ENCODE results near the gene UNC50. TPM values are rescaled to one million over a fixed set of nuclear protein-coding genes. Genes with fewer than 3 reads are reported as not detected.

The UNC50 gene
- total and polyA plus RNA-seq, 12 donors, result 43.5 to 75.1 (median 55.1) TPM

DNA sequence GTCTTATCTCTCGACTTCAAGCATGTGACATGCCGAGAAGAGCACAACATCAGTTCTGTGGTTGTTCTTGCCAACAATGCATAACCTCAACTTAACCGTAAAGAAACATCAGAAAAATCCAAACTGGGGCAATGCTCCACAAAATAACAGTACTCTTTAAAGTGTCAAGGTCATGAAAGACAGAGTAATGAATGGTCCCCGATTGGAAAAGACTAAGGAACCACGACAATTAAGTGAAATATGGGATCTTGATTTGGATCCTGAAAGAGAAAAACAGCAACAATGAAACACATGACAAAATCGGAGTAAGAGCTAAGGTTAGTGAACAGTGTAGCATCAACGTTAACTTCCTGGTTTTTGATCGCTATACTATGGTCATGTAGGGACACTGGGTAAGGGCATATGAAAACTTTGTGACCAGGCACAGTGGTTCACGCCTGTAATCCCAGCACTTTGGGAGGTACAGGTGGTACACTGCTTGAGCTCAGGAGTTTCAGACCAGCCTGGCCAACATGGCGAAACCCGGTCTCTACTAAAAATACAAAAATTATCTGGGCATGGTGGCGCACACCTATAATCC lies 55.2 kb downstream of the UNC50 start:
- no peak overlapping the region for H3K27ac ChIP-seq
- intact Hi-C loops (cut with DNase I), result no loop called here

DNA sequence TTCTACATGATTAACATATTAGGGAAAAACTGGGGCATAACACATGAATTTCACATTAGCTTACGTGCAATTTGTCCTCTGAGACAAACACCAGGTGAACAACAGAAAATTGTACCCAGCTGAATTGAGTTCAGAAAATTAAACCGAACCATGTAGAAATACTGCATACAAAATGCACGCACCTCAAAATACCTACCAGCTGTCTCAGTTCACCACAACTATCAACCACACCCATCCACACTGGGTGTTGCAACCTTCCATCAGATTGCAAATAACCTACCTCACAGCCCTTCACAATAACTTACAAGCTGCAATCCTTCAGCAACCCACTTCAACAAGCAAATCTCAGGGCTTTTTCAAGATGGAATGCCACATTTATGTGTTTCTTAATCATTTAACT lies 55.9 kb downstream of the UNC50 start:
- WGBS, 4 donors, result 71 to 91% (median 84%) methylated on average over 3 of the region's 3 CpGs
- no peaks in the 10 kb centered on the region for H3K4me1 ChIP-seq (replicated peaks in 1 of 2)
- no peak for DNase-seq
- no peaks in the 10 kb centered on the region for H3K27me3 ChIP-seq
- no peak overlapping the region for H3K4me3 ChIP-seq
- intact Hi-C loops (cut with DNase I), result no loop called here
- TF ChIP-seq, protein P1, sequence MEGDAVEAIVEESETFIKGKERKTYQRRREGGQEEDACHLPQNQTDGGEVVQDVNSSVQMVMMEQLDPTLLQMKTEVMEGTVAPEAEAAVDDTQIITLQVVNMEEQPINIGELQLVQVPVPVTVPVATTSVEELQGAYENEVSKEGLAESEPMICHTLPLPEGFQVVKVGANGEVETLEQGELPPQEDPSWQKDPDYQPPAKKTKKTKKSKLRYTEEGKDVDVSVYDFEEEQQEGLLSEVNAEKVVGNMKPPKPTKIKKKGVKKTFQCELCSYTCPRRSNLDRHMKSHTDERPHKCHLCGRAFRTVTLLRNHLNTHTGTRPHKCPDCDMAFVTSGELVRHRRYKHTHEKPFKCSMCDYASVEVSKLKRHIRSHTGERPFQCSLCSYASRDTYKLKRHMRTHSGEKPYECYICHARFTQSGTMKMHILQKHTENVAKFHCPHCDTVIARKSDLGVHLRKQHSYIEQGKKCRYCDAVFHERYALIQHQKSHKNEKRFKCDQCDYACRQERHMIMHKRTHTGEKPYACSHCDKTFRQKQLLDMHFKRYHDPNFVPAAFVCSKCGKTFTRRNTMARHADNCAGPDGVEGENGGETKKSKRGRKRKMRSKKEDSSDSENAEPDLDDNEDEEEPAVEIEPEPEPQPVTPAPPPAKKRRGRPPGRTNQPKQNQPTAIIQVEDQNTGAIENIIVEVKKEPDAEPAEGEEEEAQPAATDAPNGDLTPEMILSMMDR (IDR thresholded peaks at IDR 0.05), result no peak
- TF ChIP-seq POLR2A (IDR thresholded peaks at IDR 0.05), result no peak
- H3K36me3 ChIP-seq (replicated peaks in 1 of 2), result no peaks in the 10 kb centered on the region
- H3K27ac ChIP-seq, result no peak overlapping the region
- H3K9me3 ChIP-seq (replicated peaks in 1 of 3), result no peaks in the 10 kb centered on the region

More for the DNA sequence above, 55.2 kb downstream of the UNC50 start:
- H3K4me3 ChIP-seq, result no peak overlapping the region
- H3K36me3 ChIP-seq (replicated peaks in 1 of 2), result no peaks in the 10 kb centered on the region
- DNase-seq, result no peak
- no peaks in the 10 kb centered on the region for H3K9me3 ChIP-seq (replicated peaks in 1 of 3)
- WGBS, 4 donors, result 68 to 84% (median 81%) methylated on average over 12 of the region's 12 CpGs
- TF ChIP-seq POLR2A (IDR thresholded peaks at IDR 0.05), result no peak
- TF ChIP-seq, protein P1 (IDR thresholded peaks at IDR 0.05), result no peak
- no peaks in the 10 kb centered on the region for H3K27me3 ChIP-seq
- no peaks in the 10 kb centered on the region for H3K4me1 ChIP-seq (replicated peaks in 1 of 2)

DNA sequence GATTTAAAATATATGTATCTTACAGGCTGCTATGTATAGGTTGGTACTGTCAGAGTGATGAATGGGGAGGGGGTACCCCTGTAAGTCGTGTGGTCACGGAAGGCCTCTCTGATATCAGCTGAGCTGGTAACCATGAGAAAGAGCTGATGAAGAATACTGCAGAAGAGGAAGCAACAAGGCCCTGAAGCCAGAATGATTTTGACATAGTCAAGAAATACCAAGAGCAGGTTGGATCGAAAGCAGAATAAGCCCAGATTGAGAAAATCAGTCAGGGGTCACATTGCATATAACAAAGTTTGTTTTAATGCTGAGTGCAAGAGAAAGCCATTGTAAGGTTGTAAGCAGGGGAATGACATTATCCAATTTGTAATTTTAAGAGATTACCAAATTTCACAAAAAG lies 57.3 kb downstream of the UNC50 start:
- no peak for DNase-seq
- Histone ChIP-seq H3K27me3 (no peaks in the 10 kb centered on the region), H3K4me1 (replicated peaks in 1 of 2) (no peaks in the 10 kb centered on the region), H3K36me3 (replicated peaks in 1 of 2) (peaks cover 0 to 4% of the 10 kb centered on the region in 2 donors), H3K4me3 (no peak overlapping the region), H3K9me3 (replicated peaks in 1 of 3) (no peaks in the 10 kb centered on the region), H3K27ac (no peak overlapping the region)
- TF ChIP-seq, protein P1 (IDR thresholded peaks at IDR 0.05), result no peak
- TF ChIP-seq POLR2A (IDR thresholded peaks at IDR 0.05), result no peak
- 78 to 81% (median 79%) methylated on average over 3 of the region's 3 CpGs for WGBS, 4 donors
- intact Hi-C loops (cut with DNase I), result no loop called here

Other genes starting within 250 kb of the UNC50 start
- 10 to 100 TPM; 17.8 to 40.5 (median 32.1) TPM for gene INPP4A, start 163.7 kb upstream of the UNC50 start, total RNA-seq
- 10 to 100 TPM in 1 of 3 donors, 1 to 10 TPM in 2; 8.8 to 10.8 (median 9.5) TPM for gene INPP4A, start 163.7 kb upstream of the UNC50 start, polyA plus RNA-seq
- gene COA5, start 77 bp upstream of the UNC50 start, total RNA-seq, result 10 to 100 TPM; 18.9 to 70.0 (median 40.4) TPM
- gene COA5, start 77 bp upstream of the UNC50 start, polyA plus RNA-seq, result 10 to 100 TPM; 36.5 to 76.0 (median 57.0) TPM
- 10 to 100 TPM in 7 of 9 donors, 1 to 10 TPM in 2; 5.2 to 34.4 (median 21.0) TPM for gene MGAT4A, start 122.5 kb downstream of the UNC50 start, total RNA-seq
- 10 to 100 TPM in 1 of 3 donors, 1 to 10 TPM in 2; 5.9 to 14.4 (median 9.7) TPM for gene MGAT4A, start 122.5 kb downstream of the UNC50 start, polyA plus RNA-seq